SK-N-SH (cell line): Measurements from ENCODE around the gene TBC1D17. TPM values are rescaled to one million over a fixed set of nuclear protein-coding genes. Genes with fewer than 3 reads are reported as not detected.
A peak's percentile ranks its signal among the peaks of the same experiment; 100 is the strongest.

ENCODE experiments used
- CTCF ChIA-PET: fragments of 300-600, 350-600 bp; formaldehyde crosslinking; extraction: SDS; loops from one replicate; lab custom pipeline; 2021; lab: Yijun Ruan, JAX
- POLR2A ChIA-PET: fragments of 350-600 bp; sonication (Branson Sonifier 250); formaldehyde crosslinking; extraction: SDS; loops from one replicate; lab custom pipeline; 2020; ENCODE audit warnings: antibody characterized with exemption, inconsistent platforms; lab: Yijun Ruan, JAX
- DNase-seq: peaks from one replicate; pipeline ENCODE4 v3.0.0; 2012
- H2AFZ ChIP-seq: fragments of 200-600 bp; sonication (generic); 2 replicates; pipeline ENCODE4 v1.8.1; 2016; ENCODE audit warnings: antibody characterized with exemption, mild to moderate bottlenecking, low read depth
- H3F3A ChIP-seq: fragments of 200-600 bp; sonication (generic); replicated peaks from 2 replicates; pipeline ENCODE3; 2016; ENCODE audit warnings: antibody characterized with exemption, mild to moderate bottlenecking; ENCODE audit not compliant: insufficient read depth
- H3K27ac ChIP-seq, 2 experiments: fragments of 200-500 bp in 1 of 2; fragments of 200-600 bp in 1 of 2; sonication (Bioruptor generic) in 1 of 2; sonication (generic), shearing (Covaris generic) in 1 of 2; 2 replicates each; pipeline versions ENCODE4 v1.5.1 to v1.6.1; 2014 to 2016; ENCODE audit warnings: low read depth in 2 of 2, inconsistent platforms in 1 of 2, low read length in 1 of 2, mild to moderate bottlenecking in 1 of 2, mixed read lengths in 1 of 2
- H3K27me3 ChIP-seq: fragments of 200-600 bp; sonication (generic), shearing (Covaris generic); 2 replicates; pipeline ENCODE4 v1.6.1; 2016; ENCODE audit warnings: mixed run types; ENCODE audit not compliant: insufficient read depth
- H3K36me3 ChIP-seq, 2 experiments: fragments of 200-500 bp in 1 of 2; fragments of 200-600 bp in 1 of 2; sonication (Bioruptor generic) in 1 of 2; sonication (generic) in 1 of 2; replicated peaks in 1 of 2; 2 replicates each; pipeline versions ENCODE3 to v1.5.1; 2014 to 2016; ENCODE audit warnings: low read length in 1 of 2, mild to moderate bottlenecking in 1 of 2; ENCODE audit not compliant: insufficient read depth in 2 of 2, control insufficient read depth in 1 of 2
- H3K4me1 ChIP-seq, 2 experiments: fragments of 200-500 bp in 1 of 2; fragments of 200-600 bp in 1 of 2; sonication (Bioruptor generic) in 1 of 2; sonication (generic), shearing (Covaris generic) in 1 of 2; 2 replicates each; pipeline versions ENCODE4 v1.5.1 to v1.6.1; 2014 to 2016; ENCODE audit warnings: low read depth in 1 of 2, low read length in 1 of 2, mixed run types in 1 of 2; ENCODE audit not compliant: insufficient read depth in 2 of 2, control insufficient read depth in 1 of 2
- H3K4me2 ChIP-seq: fragments of 200-600 bp; sonication (generic), shearing (Covaris generic); 2 replicates; pipeline ENCODE4 v1.6.1; 2017; ENCODE audit warnings: mixed run types
- H3K4me3 ChIP-seq, 2 experiments: fragments of 200-500 bp in 1 of 2; fragments of 200-600 bp in 1 of 2; sonication (Bioruptor generic) in 1 of 2; sonication (generic), shearing (Covaris generic) in 1 of 2; 2 replicates each; pipeline versions ENCODE4 v1.5.1 to v1.8.1; 2014 to 2016; ENCODE audit warnings: low read depth in 2 of 2, inconsistent platforms in 1 of 2, low read length in 1 of 2, mild to moderate bottlenecking in 1 of 2, mixed read lengths in 1 of 2, moderate library complexity in 1 of 2
- H3K79me2 ChIP-seq: fragments of 200-600 bp; sonication (generic); 2 replicates; pipeline ENCODE4 v1.8.1; 2017; ENCODE audit warnings: mild to moderate bottlenecking; ENCODE audit not compliant: insufficient read depth
- H3K9ac ChIP-seq: fragments of 200-600 bp; sonication (generic); 2 replicates; pipeline ENCODE4 v1.6.1; 2017; ENCODE audit warnings: mixed run types
- H3K9me2 ChIP-seq: fragments of 200-600 bp; sonication (generic); 2 replicates; pipeline ENCODE4 v1.6.1; 2017; ENCODE audit warnings: mixed run types
- H3K9me3 ChIP-seq: fragments of 200-600 bp; sonication (generic); 2 replicates; pipeline ENCODE4 v1.6.1; 2017; ENCODE audit warnings: mixed run types, mild to moderate bottlenecking, moderate library complexity
- H4K20me1 ChIP-seq: fragments of 200-600 bp; sonication (generic); 2 replicates; pipeline ENCODE4 v1.6.1; 2017; ENCODE audit warnings: mild to moderate bottlenecking, mixed run types; ENCODE audit not compliant: insufficient read depth
- CHD2 ChIP-seq: fragments of 150-350 bp; IDR thresholded peaks from 2 replicates; pipeline ENCODE4 v1.6.1; 2018; ENCODE audit warnings: low read length; ENCODE audit not compliant: partially characterized antibody
- EZH2phosphoT487 ChIP-seq: fragments of 200-600 bp; sonication (generic); IDR thresholded peaks from 2 replicates; pipeline ENCODE4 v1.6.1; 2017; ENCODE audit warnings: low read depth, mixed run types, mild to moderate bottlenecking, antibody characterized with exemption, moderate library complexity, borderline replicate concordance
- GATA2 ChIP-seq: sonication (generic); formaldehyde crosslinking; IDR thresholded peaks from 2 replicates; pipeline ENCODE4 v1.5.0; 2020; ENCODE audit warnings: mild to moderate bottlenecking, missing genetic modification reagents
- IRF3 ChIP-seq: fragments of 150-350 bp; IDR thresholded peaks from 2 replicates; pipeline ENCODE4 v1.6.1; 2016; ENCODE audit warnings: mild to moderate bottlenecking, low read depth, low read length
- JUND ChIP-seq: IDR thresholded peaks from 2 replicates; pipeline ENCODE4 v1.4.0; 2012
- MAX ChIP-seq: IDR thresholded peaks from 2 replicates; pipeline ENCODE4 v1.4.0; 2012; ENCODE audit warnings: low read depth
- MXI1 ChIP-seq: IDR thresholded peaks from 2 replicates; pipeline ENCODE4 v1.6.1; 2012; ENCODE audit warnings: mild to moderate bottlenecking, low read depth, low read length, improper control_type of control experiment
- NFIC ChIP-seq: IDR thresholded peaks from 2 replicates; pipeline ENCODE4 v1.4.0; 2012; ENCODE audit warnings: borderline replicate concordance
- POLR2AphosphoS5 ChIP-seq: IDR thresholded peaks from 2 replicates; pipeline ENCODE4 v1.6.1; 2012; ENCODE audit warnings: low read depth, low read length
- REST ChIP-seq: IDR thresholded peaks from 2 replicates; pipeline ENCODE4 v1.6.1; 2012; ENCODE audit warnings: mild to moderate bottlenecking, low read depth, low read length, moderate library complexity
- RFX5 ChIP-seq: IDR thresholded peaks from 2 replicates; pipeline ENCODE4 v1.6.1; 2012; ENCODE audit warnings: mild to moderate bottlenecking, improper control_type of control experiment, low read length
- SIN3A ChIP-seq: IDR thresholded peaks from 2 replicates; pipeline ENCODE4 v1.6.1; 2012; ENCODE audit warnings: low read depth, mild to moderate bottlenecking, low read length, moderate library complexity, borderline replicate concordance
- TAF1 ChIP-seq: IDR thresholded peaks from 2 replicates; pipeline ENCODE4 v1.6.1; 2012; ENCODE audit warnings: low read depth, mild to moderate bottlenecking, low read length, moderate library complexity, borderline replicate concordance
- TEAD4 ChIP-seq: IDR thresholded peaks from 2 replicates; pipeline ENCODE4 v1.4.0; 2012; ENCODE audit warnings: mild to moderate bottlenecking, borderline replicate concordance; ENCODE audit not compliant: insufficient read depth
- USF1 ChIP-seq: IDR thresholded peaks from 2 replicates; pipeline ENCODE4 v1.4.0; 2012; ENCODE audit warnings: low read depth, borderline replicate concordance
- whole genome bisulfite sequencing: methylation state at CpG from one replicate; pipeline ENCODE4 v1.1.6; 2017; ENCODE audit warnings: low lambda C conversion rate; 5-methylcytosine and 5-hydroxymethylcytosine counted together
- polyA plus RNA-seq, 3 experiments: library from polyadenylated mRNA; depleted of rRNA; stranded (reverse); fragments of >200 nt; gene quantifications; 2 replicates each; pipeline ENCODE4 v1.2.3, GENCODE V29; 2012

TBC1D17 gene
- polyA plus RNA-seq, 1 of the 3 experiments (the other 2 are of a cell fraction) = 28.3 TPM

- ChIA-PET CTCF (interaction anchor here (1.3 kb wide), 1 partner anchor 18 kb away, joined by 4 read pairs; no protein-coding TSS in a partner anchor), POLR2A (interaction anchor here (0.6 to 1.1 kb wide), 2 partner anchors 13 to 139 kb away, joined by 3 to 4 read pairs; no protein-coding TSS in a partner anchor)
- no peak for TF ChIP-seq MXI1
- no peak for TF ChIP-seq GATA2 (CRISPR knock-in tag)
- TF ChIP-seq TEAD4 = no peak
- no peak for TF ChIP-seq IRF3
- TF ChIP-seq JUND = no peak
- no peak for TF ChIP-seq REST
- no peak for TF ChIP-seq EZH2phosphoT487
- 96% methylated on average over 8 of the region's 9 CpGs for WGBS
- Histone ChIP-seq H3K4me2 (no peak overlapping the region), H3K27me3 (no peaks in the 10 kb centered on the region), H3K9me3 (no peaks in the 10 kb centered on the region), H3K4me1 (peaks cover 0 to 11% of the 10 kb centered on the region in 2 experiments; a peak in 1 of 4 replicates), H3K79me2 (no peaks in the 10 kb centered on the region), H2AFZ (no peak overlapping the region), H3K9ac (no peak overlapping the region), H3K9me2 (no peaks in the 10 kb centered on the region), H3F3A (no peaks in the 10 kb centered on the region), H3K36me3 (peaks cover 20 to 74% of the 10 kb centered on the region in 2 experiments), H3K27ac (no peak overlapping the region), H3K4me3 (no peak overlapping the region), H4K20me1 (no peaks in the 10 kb centered on the region)
- DNase-seq = no peak
These were observed 40.1 kb upstream of the TBC1D17 start for GRCh38 chr19:49837425-49837824.

- no peaks in the 10 kb centered on the region for H3K9me3 ChIP-seq
- no peak for DNase-seq
- ChIA-PET POLR2A (no interaction called here), CTCF (interaction anchor here (0.6 to 1.0 kb wide), 3 partner anchors 11 to 264 kb away, joined by 3 to 4 read pairs (median 3); partner anchors contain the start of genes MED25 and PTOV1)
- H2AFZ ChIP-seq = no peak overlapping the region
- peaks cover 0 to 11% of the 10 kb centered on the region in 2 experiments; a peak in 1 of 4 replicates for H3K4me1 ChIP-seq
- H4K20me1 ChIP-seq = no peaks in the 10 kb centered on the region
- H3K4me2 ChIP-seq = no peak overlapping the region
- H3F3A ChIP-seq = peaks cover 6% of the 10 kb centered on the region
- H3K4me3 ChIP-seq = no peak overlapping the region
- no peaks in the 10 kb centered on the region for H3K27me3 ChIP-seq
- H3K36me3 ChIP-seq = peaks cover 20 to 61% of the 10 kb centered on the region in 2 experiments
- peak overlapping the region in 1 of 2 experiments; percentile 11; a peak in 1 of 4 replicates for H3K27ac ChIP-seq
- no peaks in the 10 kb centered on the region for H3K9me2 ChIP-seq
- H3K9ac ChIP-seq = no peak overlapping the region
- WGBS = 96% methylated on average over 18 of the region's 18 CpGs
- no peaks in the 10 kb centered on the region for H3K79me2 ChIP-seq
- no peak for TF ChIP-seq SIN3A
- no peak for TF ChIP-seq USF1
- TF ChIP-seq JUND = no peak
- TF ChIP-seq MAX = no peak
- no peak for TF ChIP-seq TAF1
- TF ChIP-seq POLR2AphosphoS5 = no peak
- no peak for TF ChIP-seq NFIC
- no peak for TF ChIP-seq RFX5
- TF ChIP-seq TEAD4 = no peak
- TF ChIP-seq REST = no peak
- TF ChIP-seq CHD2 = no peak
These were observed 38.5 kb upstream of the TBC1D17 start for GRCh38 chr19:49838885-49839588.
